HCT116 (cell line): Measurements from ENCODE around the gene TAF4B. TPM values are rescaled to one million over a fixed set of nuclear protein-coding genes. Genes with fewer than 3 reads are reported as not detected.

Experiments
- ATAC-seq: fragments of 200-7000 bp; cut with Tn5 transposase; 2 replicates; pipeline ENCODE4 v1.9.1; 2020; ENCODE audit warnings: mild to moderate bottlenecking, moderate library complexity
- BruUV-seq: library from RNA; stranded (reverse); fragments of 400-500 nt; replicated peaks from 2 replicates; lab custom pipeline; 2021; lab: Mats Ljungman, UMichigan
- CTCF ChIA-PET: fragments of 300-600 bp; sonication (Branson Sonifier 250); formaldehyde crosslinking; loops from one replicate; lab custom pipeline; 2021; ENCODE audit warnings: antibody characterized with exemption; lab: Charles Lee
- POLR2A ChIA-PET: fragments of 300-600, 350-600 bp; sonication (Branson Sonifier 250); formaldehyde crosslinking; loops from one replicate; lab custom pipeline; 2021; ENCODE audit warnings: antibody characterized with exemption; lab: Charles Lee
- RAD21 ChIA-PET, 2 experiments: fragments of 300-600 bp; sonication (Branson Sonifier 250); formaldehyde crosslinking; loops; one replicate each; lab custom pipeline; 2023; ENCODE audit warnings: low total read pairs in 2 of 2; ENCODE audit not compliant: uncharacterized antibody in 2 of 2, unreplicated experiment in 2 of 2, low non-redundant PET in 1 of 2; lab: Charles Lee
- DNase-seq: peaks from one replicate; pipeline ENCODE4 v3.0.0-alpha.2; 2010; ENCODE audit warnings: low read depth, low spot score
- H2AFZ ChIP-seq: fragments of 200-600 bp; shearing (Covaris generic), sonication (generic); 2 replicates; pipeline ENCODE4 v1.6.1; 2017; ENCODE audit warnings: low read depth, mixed run types, mixed read lengths, antibody characterized with exemption, low read length; ENCODE audit not compliant: poor library complexity, severe bottlenecking
- H3K27ac ChIP-seq: 2 replicates; pipeline ENCODE4 v1.5.1; 2012; ENCODE audit warnings: low read depth, low read length
- H3K27me3 ChIP-seq: fragments of 200-600 bp; sonication (generic); 2 replicates; pipeline ENCODE4 v1.6.1; 2016; ENCODE audit warnings: mixed run types, low read length, mixed read lengths; ENCODE audit not compliant: insufficient read depth
- H3K36me3 ChIP-seq, 2 experiments: fragments of 200-500 bp in 1 of 2; fragments of 200-600 bp in 1 of 2; sonication (Bioruptor generic) in 1 of 2; sonication (generic) in 1 of 2; 2 replicates each; pipeline versions ENCODE4 v1.5.1 to v1.6.1; 2014 to 2016; ENCODE audit warnings: low read length in 2 of 2, inconsistent platforms in 1 of 2, mixed read lengths in 1 of 2, mixed run types in 1 of 2; ENCODE audit not compliant: insufficient read depth in 2 of 2, control insufficient read depth in 1 of 2
- H3K4me1 ChIP-seq, 2 experiments: fragments of 200-600 bp in 1 of 2; sonication (generic) in 1 of 2; 2 replicates each; pipeline versions ENCODE4 v1.5.1 to v1.6.1; 2012 to 2017; ENCODE audit warnings: low read length in 2 of 2, inconsistent platforms in 1 of 2, mild to moderate bottlenecking in 1 of 2, mixed read lengths in 1 of 2, mixed run types in 1 of 2, moderate library complexity in 1 of 2; ENCODE audit not compliant: insufficient read depth in 2 of 2, control insufficient read depth in 1 of 2
- H3K4me2 ChIP-seq: fragments of 200-600 bp; sonication (generic); 2 replicates; pipeline ENCODE4 v1.6.1; 2017; ENCODE audit warnings: mixed run types, low read length, mixed read lengths
- H3K4me3 ChIP-seq, 2 experiments: fragments of 200-600 bp in 1 of 2; sonication (generic) in 1 of 2; replicated peaks in 1 of 2; 2 replicates each; pipeline ENCODE4 v1.5.1; 2011 to 2016; ENCODE audit warnings: low read length in 2 of 2, control low read depth in 1 of 2, low read depth in 1 of 2, mild to moderate bottlenecking in 1 of 2, mixed read lengths in 1 of 2, mixed run types in 1 of 2
- H3K79me2 ChIP-seq: fragments of 200-600 bp; sonication (generic); 2 replicates; pipeline ENCODE4 v1.6.1; 2017; ENCODE audit warnings: mild to moderate bottlenecking, mixed run types, low read length, moderate library complexity, mixed read lengths; ENCODE audit not compliant: insufficient read depth
- H3K9ac ChIP-seq: fragments of 200-600 bp; sonication (generic); 2 replicates; pipeline ENCODE4 v1.6.1; 2016; ENCODE audit warnings: low read length, mixed read lengths
- H3K9me2 ChIP-seq: fragments of 200-600 bp; sonication (generic), shearing (Covaris generic); 2 replicates; pipeline ENCODE4 v1.6.1; 2017; ENCODE audit warnings: mixed run types, mild to moderate bottlenecking, moderate library complexity; ENCODE audit not compliant: insufficient read depth
- H3K9me3 ChIP-seq, 2 experiments: fragments of 200-500 bp in 1 of 2; fragments of 200-600 bp in 1 of 2; sonication (Bioruptor generic) in 1 of 2; sonication (generic) in 1 of 2; 2 replicates each; pipeline ENCODE4 v1.6.1; 2014 to 2017; ENCODE audit warnings: low read length in 2 of 2, mixed read lengths in 2 of 2, inconsistent platforms in 1 of 2, low read depth in 1 of 2, mild to moderate bottlenecking in 1 of 2, mixed run types in 1 of 2, moderate library complexity in 1 of 2; ENCODE audit not compliant: control insufficient read depth in 1 of 2, insufficient read depth in 1 of 2
- H4K20me1 ChIP-seq: fragments of 200-600 bp; sonication (generic), shearing (Covaris generic); 2 replicates; pipeline ENCODE4 v1.6.1; 2017; ENCODE audit warnings: mixed run types, mild to moderate bottlenecking, moderate library complexity; ENCODE audit not compliant: insufficient read depth
- CEBPB ChIP-seq: IDR thresholded peaks from 2 replicates; pipeline ENCODE4 v1.6.1; 2012; ENCODE audit warnings: low read depth
- ELF1 ChIP-seq: IDR thresholded peaks from 2 replicates; pipeline ENCODE4 v1.6.1; 2012; ENCODE audit warnings: low read depth, borderline replicate concordance
- EZH2phosphoT487 ChIP-seq: fragments of 200-600 bp; IDR thresholded peaks from 2 replicates; pipeline ENCODE4 v1.6.1; 2018; ENCODE audit warnings: antibody characterized with exemption, borderline replicate concordance
- FOSL1 ChIP-seq: IDR thresholded peaks from 2 replicates; pipeline ENCODE4 v1.6.1; 2012; ENCODE audit warnings: low read depth
- POLR2A ChIP-seq: IDR thresholded peaks from 2 replicates; pipeline ENCODE4 v1.7.0; 2011; ENCODE audit warnings: borderline replicate concordance; ENCODE audit not compliant: insufficient read depth, insufficient read length; ENCODE audit errors: extremely low read depth
- RAD21 ChIP-seq: IDR thresholded peaks from 2 replicates; pipeline ENCODE4 v1.6.1; 2012; ENCODE audit warnings: low read depth, mild to moderate bottlenecking
- SIN3A ChIP-seq: IDR thresholded peaks from 2 replicates; pipeline ENCODE4 v1.6.1; 2012; ENCODE audit warnings: low read depth
- SP1 ChIP-seq: IDR thresholded peaks from 2 replicates; pipeline ENCODE4 v1.6.1; 2012; ENCODE audit warnings: low read depth
- SRF ChIP-seq: IDR thresholded peaks from 2 replicates; pipeline ENCODE4 v1.6.1; 2012; ENCODE audit warnings: low read depth
- YY1 ChIP-seq: IDR thresholded peaks from 2 replicates; pipeline ENCODE4 v1.6.1; 2011; ENCODE audit warnings: low read length, low read depth, moderate library complexity, mild to moderate bottlenecking; ENCODE audit not compliant: insufficient replicate concordance; ENCODE audit errors: extremely low read depth
- ZFX ChIP-seq: fragments of 450-650 bp; IDR thresholded peaks from 2 replicates; pipeline ENCODE4 v1.6.1; 2017
- intact Hi-C: fragments of 100-400 bp; cut with micrococcal nuclease; formaldehyde crosslinking; loops from 2 replicates; pipeline ENCODE4 v1.10.0; 2022
- total RNA-seq: library from RNA; stranded (reverse); gene quantifications from one replicate; pipeline ENCODE4 v1.2.1, GENCODE V29; 2021; ENCODE audit not compliant: unreplicated experiment
- TF ChIP-seq, protein P1 (sequence below), 3 experiments: fragments of 200-600 bp in 1 of 3; sonication (generic) in 1 of 3; IDR thresholded peaks in 2 of 3; conservative IDR thresholded peaks in 1 of 3; 2 replicates each; pipeline ENCODE4 v1.5.1; 2012 to 2017; ENCODE audit warnings: low read depth in 2 of 3, low read length in 2 of 3, antibody characterized with exemption in 1 of 3, borderline replicate concordance in 1 of 3, control low read depth in 1 of 3, mild to moderate bottlenecking in 1 of 3, mixed read lengths in 1 of 3, mixed run types in 1 of 3, moderate library complexity in 1 of 3; ENCODE audit not compliant: insufficient read depth in 1 of 3
- TF ChIP-seq, protein P2 (sequence below): IDR thresholded peaks from 2 replicates; pipeline ENCODE4 v1.6.1; 2011; ENCODE audit warnings: mild to moderate bottlenecking, low read length, moderate library complexity; ENCODE audit not compliant: insufficient replicate concordance; ENCODE audit errors: extremely low read depth

TAF4B gene
- total RNA-seq, 1 experiment from 2014 or later = 17.8 TPM

DNA sequence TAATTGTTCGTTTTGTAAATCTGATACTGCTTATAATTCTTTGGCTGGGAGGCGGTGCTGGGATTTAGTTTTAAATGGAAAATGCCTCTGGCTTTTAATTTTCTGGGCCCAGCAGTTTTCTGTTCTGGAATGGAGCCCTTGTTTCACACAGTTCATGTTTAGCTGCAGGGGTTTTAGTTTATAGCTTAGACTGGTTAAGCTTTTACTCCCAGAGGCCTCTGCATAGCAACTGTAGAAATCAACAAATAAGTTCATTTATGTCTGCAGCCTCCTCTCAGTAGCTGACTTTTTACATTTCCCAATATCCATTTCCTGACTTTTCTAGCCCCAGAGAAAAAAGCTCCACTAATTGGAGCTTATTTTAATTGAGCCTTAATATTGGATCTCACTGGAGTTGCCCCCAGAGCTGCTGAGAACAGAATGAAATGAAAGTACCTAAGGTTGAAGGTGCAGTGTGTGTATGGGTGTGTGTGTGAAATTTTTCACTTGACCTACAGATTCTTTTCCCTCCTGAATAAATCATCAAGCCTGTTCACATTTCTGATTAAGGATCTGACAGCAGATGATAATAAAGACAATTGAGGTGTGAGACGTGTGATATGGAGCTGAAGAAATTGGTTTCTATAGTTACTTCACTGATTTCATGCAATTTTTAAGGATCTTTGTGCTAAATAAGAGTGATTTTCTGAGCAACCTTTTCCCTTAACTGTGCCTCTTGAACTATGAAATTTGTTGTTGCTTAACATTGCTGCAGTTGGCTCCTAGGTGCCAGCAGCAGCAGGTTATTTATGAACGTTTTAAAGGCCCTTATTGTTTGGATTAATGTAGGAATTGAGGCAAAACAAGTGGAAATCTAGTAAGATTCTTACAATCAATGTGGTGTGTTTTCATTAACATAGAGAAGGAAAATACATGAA is 109.6 kb downstream of the TAF4B start:
- no peaks in the 10 kb centered on the region for H3K4me1 ChIP-seq
- no peak overlapping the region for H3K4me2 ChIP-seq
- H2AFZ ChIP-seq = no peak overlapping the region
- H3K9me3 ChIP-seq = no peaks in the 10 kb centered on the region
- RAD21 ChIA-PET = interaction anchor here in 1 of 2 experiments (0.6 kb wide), 1 partner anchor 339 kb away, joined by 5 read pairs; no protein-coding TSS in a partner anchor
- no peak overlapping the region for H3K9ac ChIP-seq
- ATAC-seq (no peak), DNase-seq (no peak)
- no peaks in the 10 kb centered on the region for H3K9me2 ChIP-seq
- TF ChIP-seq FOSL1 (no peak), POLR2A (no peak), SP1 (no peak), SRF (no peak), CEBPB (no peak), ZFX (no peak), EZH2phosphoT487 (no peak), RAD21 (no peak), SIN3A (no peak), YY1 (no peak), ELF1 (no peak)
- TF ChIP-seq, protein P1, sequence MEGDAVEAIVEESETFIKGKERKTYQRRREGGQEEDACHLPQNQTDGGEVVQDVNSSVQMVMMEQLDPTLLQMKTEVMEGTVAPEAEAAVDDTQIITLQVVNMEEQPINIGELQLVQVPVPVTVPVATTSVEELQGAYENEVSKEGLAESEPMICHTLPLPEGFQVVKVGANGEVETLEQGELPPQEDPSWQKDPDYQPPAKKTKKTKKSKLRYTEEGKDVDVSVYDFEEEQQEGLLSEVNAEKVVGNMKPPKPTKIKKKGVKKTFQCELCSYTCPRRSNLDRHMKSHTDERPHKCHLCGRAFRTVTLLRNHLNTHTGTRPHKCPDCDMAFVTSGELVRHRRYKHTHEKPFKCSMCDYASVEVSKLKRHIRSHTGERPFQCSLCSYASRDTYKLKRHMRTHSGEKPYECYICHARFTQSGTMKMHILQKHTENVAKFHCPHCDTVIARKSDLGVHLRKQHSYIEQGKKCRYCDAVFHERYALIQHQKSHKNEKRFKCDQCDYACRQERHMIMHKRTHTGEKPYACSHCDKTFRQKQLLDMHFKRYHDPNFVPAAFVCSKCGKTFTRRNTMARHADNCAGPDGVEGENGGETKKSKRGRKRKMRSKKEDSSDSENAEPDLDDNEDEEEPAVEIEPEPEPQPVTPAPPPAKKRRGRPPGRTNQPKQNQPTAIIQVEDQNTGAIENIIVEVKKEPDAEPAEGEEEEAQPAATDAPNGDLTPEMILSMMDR (IDR thresholded peaks at IDR 0.05 in 2 of 3, conservative IDR thresholded peaks at IDR 0.05 in 1 of 3; ENCODE audit: borderline replicate concordance in 1 of 3, insufficient read depth in 1 of 3, low read depth in 2 of 3, low read length in 2 of 3) = no peak
- TF ChIP-seq, protein P2, sequence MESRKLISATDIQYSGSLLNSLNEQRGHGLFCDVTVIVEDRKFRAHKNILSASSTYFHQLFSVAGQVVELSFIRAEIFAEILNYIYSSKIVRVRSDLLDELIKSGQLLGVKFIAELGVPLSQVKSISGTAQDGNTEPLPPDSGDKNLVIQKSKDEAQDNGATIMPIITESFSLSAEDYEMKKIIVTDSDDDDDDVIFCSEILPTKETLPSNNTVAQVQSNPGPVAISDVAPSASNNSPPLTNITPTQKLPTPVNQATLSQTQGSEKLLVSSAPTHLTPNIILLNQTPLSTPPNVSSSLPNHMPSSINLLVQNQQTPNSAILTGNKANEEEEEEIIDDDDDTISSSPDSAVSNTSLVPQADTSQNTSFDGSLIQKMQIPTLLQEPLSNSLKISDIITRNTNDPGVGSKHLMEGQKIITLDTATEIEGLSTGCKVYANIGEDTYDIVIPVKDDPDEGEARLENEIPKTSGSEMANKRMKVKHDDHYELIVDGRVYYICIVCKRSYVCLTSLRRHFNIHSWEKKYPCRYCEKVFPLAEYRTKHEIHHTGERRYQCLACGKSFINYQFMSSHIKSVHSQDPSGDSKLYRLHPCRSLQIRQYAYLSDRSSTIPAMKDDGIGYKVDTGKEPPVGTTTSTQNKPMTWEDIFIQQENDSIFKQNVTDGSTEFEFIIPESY = no peak
- TF ChIP-seq, all 23 proteins: peak for 0
- Histone ChIP-seq H3K4me3 (no peak overlapping the region), H3K27me3 (no peaks in the 10 kb centered on the region), H3K27ac (no peak overlapping the region), H3K36me3 (0 out of 4 replicates have a peak, but pooled peaks cover 0 to 2% of the 10 kb centered on the region in 2 experiments), H3K79me2 (no peaks in the 10 kb centered on the region), H4K20me1 (no peaks in the 10 kb centered on the region)
- ChIA-PET CTCF (no interaction called here), POLR2A (no interaction called here)
- intact Hi-C loops = no loop called here
- no TSS peak for BruUV-seq
